Retinal pigment epithelial cell (primary cell): ENCODE data around the gene GSTM1.

Experiments used
- DNase-seq: peaks from one replicate; pipeline ENCODE4 v3.0.0-alpha.2; 2010; ENCODE audit warnings: low read depth
- H3K4me3 ChIP-seq: 2 replicates; pipeline ENCODE4 v1.5.1; 2011; ENCODE audit warnings: mild to moderate bottlenecking, low read length, control low read depth, moderate library complexity
- TF ChIP-seq, protein P1 (sequence below): conservative IDR thresholded peaks from 2 replicates; pipeline ENCODE4 v1.5.1; 2011; ENCODE audit warnings: low read depth, low read length, control low read depth, inconsistent platforms

GSTM1 gene

GRCh38 chr1:109654519-109654918, 33.1 kb upstream of the GSTM1 start:
- no peak overlapping the region for H3K4me3 ChIP-seq
- DNase-seq, result no peak
- TF ChIP-seq, protein P1, sequence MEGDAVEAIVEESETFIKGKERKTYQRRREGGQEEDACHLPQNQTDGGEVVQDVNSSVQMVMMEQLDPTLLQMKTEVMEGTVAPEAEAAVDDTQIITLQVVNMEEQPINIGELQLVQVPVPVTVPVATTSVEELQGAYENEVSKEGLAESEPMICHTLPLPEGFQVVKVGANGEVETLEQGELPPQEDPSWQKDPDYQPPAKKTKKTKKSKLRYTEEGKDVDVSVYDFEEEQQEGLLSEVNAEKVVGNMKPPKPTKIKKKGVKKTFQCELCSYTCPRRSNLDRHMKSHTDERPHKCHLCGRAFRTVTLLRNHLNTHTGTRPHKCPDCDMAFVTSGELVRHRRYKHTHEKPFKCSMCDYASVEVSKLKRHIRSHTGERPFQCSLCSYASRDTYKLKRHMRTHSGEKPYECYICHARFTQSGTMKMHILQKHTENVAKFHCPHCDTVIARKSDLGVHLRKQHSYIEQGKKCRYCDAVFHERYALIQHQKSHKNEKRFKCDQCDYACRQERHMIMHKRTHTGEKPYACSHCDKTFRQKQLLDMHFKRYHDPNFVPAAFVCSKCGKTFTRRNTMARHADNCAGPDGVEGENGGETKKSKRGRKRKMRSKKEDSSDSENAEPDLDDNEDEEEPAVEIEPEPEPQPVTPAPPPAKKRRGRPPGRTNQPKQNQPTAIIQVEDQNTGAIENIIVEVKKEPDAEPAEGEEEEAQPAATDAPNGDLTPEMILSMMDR, result no peak

DNA sequence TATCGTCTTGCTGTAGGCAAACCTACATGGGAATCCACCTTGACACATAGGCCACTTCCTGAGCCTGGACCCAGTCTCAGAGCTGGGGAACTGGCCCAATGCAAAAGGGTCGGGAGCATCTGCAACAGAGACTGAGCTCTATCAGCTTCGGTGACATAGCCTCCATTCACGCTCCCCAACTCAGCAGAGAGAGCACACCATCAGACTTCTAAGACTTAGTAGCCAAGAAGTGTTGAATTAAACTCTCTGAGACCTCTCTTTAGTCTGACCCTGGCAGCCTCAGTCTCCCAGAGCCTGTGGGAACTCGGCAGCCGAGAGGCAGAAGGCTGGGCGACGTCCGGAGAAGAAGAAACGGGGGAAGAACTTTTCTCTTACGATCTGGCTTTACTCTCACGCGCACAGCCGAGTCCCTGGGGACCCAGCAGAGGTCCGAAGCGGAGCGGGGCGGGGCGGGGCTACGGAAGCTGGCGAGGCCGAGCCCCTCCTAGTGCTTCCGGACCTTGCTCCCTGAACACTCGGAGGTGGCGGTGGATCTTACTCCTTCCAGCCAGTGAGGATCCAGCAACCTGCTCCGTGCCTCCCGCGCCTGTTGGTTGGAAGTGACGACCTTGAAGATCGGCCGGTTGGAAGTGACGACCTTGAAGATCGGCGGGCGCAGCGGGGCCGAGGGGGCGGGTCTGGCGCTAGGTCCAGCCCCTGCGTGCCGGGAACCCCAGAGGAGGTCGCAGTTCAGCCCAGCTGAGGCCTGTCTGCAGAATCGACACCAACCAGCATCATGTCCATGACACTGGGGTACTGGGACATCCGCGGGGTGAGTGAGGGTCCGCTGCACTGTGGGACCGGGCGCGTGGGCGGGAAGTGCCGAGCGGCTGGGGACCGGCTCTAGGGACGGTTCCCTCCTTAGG, 31.8 kb upstream of the GSTM1 start, which contains the start of gene GSTM4:
TSS of gene GSTM4 (plus strand) at position 485 of the 905 bp plus-strand sequence. CDS start at position 776, 291 bp downstream.
- DNase-seq, result no peak
- TF ChIP-seq, protein P1, result no peak

DNA sequence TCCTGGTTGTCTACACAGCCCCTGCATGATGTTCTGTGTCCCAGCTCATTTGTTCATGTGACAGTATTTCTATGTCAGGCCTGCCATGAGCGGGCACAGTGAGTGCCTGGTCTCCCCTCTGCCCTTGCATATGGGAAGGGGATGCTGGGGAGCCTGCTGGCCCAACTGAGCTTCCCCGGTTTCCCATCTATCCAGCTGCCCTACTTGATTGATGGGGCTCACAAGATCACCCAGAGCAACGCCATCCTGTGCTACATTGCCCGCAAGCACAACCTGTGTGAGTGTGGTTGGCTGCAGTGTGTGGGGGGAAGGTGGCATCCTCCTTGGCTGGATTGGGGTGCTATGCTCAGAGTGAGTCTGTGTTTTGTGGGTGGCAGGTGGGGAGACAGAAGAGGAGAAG, 30.2 kb upstream of the GSTM1 start:
- TF ChIP-seq, protein P1, result no peak
- no peak for DNase-seq
- no peak overlapping the region for H3K4me3 ChIP-seq

More for the DNA sequence above, 31.8 kb upstream of the GSTM1 start, which contains the start of gene GSTM4:
- H3K4me3 ChIP-seq, result peak within 1 kb of the TSS; percentile 77

DNA sequence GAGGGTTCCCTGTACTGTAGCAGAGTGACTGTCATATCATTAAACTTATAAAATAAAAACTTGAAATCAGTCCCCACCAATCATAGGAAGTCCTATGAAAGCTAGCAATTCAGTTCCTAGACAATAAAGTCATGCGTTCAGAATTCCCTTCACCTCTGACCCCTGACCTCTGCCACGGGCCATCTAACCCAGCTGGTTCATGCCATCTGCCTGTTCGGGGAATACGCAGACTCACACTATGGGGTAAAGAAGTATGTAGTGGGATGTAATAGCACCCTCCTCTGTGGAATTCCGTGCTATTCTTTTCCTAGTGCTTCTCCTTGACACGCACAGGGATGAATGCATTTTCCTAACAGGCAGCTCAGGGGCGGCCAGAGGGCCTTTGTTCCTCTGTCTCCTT, 29.6 kb upstream of the GSTM1 start:
- TF ChIP-seq, protein P1, result no peak
- DNase-seq, result no peak
- no peak overlapping the region for H3K4me3 ChIP-seq

DNA sequence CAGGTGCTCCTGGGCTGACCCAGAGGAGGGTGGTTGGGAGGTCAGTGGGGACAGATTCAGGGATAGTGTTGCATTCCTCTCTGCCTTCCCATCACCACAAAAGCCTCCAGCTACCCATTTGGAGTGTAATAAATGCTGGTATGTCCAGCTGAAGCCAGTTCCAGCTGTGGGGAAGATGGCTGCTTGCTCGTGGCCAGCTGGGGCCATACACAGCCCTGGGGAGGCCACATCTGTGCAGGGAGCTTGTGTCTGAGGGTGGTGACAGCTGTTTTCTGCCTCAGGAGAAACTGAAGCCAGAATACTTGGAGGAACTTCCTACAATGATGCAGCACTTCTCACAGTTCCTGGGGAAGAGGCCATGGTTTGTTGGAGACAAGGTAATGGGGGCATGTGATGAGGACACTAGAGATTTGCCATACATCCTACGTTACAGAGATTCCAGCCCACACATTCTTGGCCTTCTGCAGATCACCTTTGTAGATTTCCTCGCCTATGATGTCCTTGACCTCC, 29.0 kb upstream of the GSTM1 start:
- TF ChIP-seq, protein P1, result no peak
- no peak overlapping the region for H3K4me3 ChIP-seq
- DNase-seq, result no peak

GRCh38 chr1:109659145-109659544, 28.5 kb upstream of the GSTM1 start:
- DNase-seq, result no peak
- no peak overlapping the region for H3K4me3 ChIP-seq
- TF ChIP-seq, protein P1, result no peak
